ENCODE results near the gene PARP6. TPM values are rescaled to one million over a fixed set of nuclear protein-coding genes. Genes with fewer than 3 reads are reported as not detected.

PARP6 gene
- total RNA-seq, 2 experiments from 2014 or later, result 48.7 to 50.1 TPM

DNA sequence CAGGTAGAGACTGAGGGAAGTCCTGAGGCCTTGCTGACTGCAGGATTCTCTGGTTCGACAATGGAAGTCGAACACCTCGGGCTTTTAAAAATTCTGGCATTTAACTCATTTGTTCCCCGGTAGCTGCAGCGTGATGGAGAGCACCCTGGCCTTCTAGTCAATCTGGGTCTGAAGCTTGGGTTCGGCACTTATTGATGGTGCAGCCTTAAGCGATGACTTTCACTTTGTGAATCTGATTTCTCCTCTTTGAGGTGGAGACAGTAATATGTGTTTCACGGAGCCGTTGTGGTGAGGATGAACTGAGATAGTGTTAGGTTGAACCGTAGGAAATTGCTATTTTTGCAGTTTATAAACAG, 621 bp upstream of the PARP6 start:
- DNase-seq (no peak), ATAC-seq (no peak)
- intact Hi-C loops (cut with micrococcal nuclease), result loop anchor here (2.0 kb wide), 1 partner anchor 46 kb away; no protein-coding TSS in a partner anchor
- Mint-ChIP-seq H3K9me3 (no peaks in the 10 kb centered on the region), H3K4me3 (peak overlapping the region; percentile 87), H3K27ac (peak overlapping the region; percentile 91), H3K36me3 (ENCODE audit: low read depth) (peaks cover 7% of the 10 kb centered on the region), H3K4me1 (ENCODE audit: low read depth) (peaks cover 35% of the 10 kb centered on the region), H3K27me3 (no peaks in the 10 kb centered on the region)
- TF ChIP-seq CTCF (IDR thresholded peaks at IDR 0.05), result no peak
- ChIA-PET POLR2A (interaction anchor here (0.6 to 2.6 kb wide), 9 partner anchors 12 to 103 kb away, joined by 3 to 15 read pairs (median 4); partner anchors contain the start of genes HEXA and PKM), CTCF (interaction anchor here (0.7 to 2.9 kb wide), 10 partner anchors 9 to 76 kb away, joined by 3 to 22 read pairs (median 4); no protein-coding TSS in a partner anchor)

DNA sequence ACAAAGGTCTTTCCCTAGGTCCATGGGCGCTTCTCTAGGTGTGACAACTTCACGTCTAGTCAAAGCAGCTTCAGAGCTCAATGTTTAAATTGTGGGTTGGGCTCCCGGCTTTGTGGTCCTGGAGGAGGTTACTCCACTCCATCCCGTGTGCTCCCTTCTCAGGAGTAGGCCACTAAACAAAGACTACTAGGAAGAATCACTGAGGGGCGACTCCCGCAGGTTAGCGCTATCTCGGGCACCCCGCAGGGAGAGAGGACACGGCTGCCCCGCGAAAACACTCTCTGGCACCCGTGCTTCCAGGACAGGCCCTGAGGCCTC, 500 bp downstream of the PARP6 start:
- no peak for ATAC-seq
- ChIA-PET CTCF (interaction anchor here (1.6 to 3.2 kb wide), 2 partner anchors 21 to 45 kb away, joined by 3 to 9 read pairs; no protein-coding TSS in a partner anchor), POLR2A (interaction anchor here (0.7 to 1.9 kb wide), 4 partner anchors 9 to 49 kb away, joined by 3 to 9 read pairs (median 4); no protein-coding TSS in a partner anchor)
- H3K4me3 Mint-ChIP-seq, result peak overlapping the region; percentile 84
- TF ChIP-seq CTCF (IDR thresholded peaks at IDR 0.05), result no peak
- peak overlapping the region; percentile 85 for H3K27ac Mint-ChIP-seq
- no peak for DNase-seq
- no peaks in the 10 kb centered on the region for H3K9me3 Mint-ChIP-seq
- peaks cover 40% of the 10 kb centered on the region for H3K4me1 Mint-ChIP-seq (ENCODE audit: low read depth)
- H3K27me3 Mint-ChIP-seq, result no peaks in the 10 kb centered on the region
- peaks cover 14% of the 10 kb centered on the region for H3K36me3 Mint-ChIP-seq (ENCODE audit: low read depth)
- intact Hi-C loops (cut with micrococcal nuclease), result loop anchor here (2.0 kb wide), 1 partner anchor 45 kb away; no protein-coding TSS in a partner anchor

GRCh38 chr15:72271221-72271620, 1.1 kb downstream of the PARP6 start:
- Mint-ChIP-seq H3K4me1 (ENCODE audit: low read depth) (peaks cover 40% of the 10 kb centered on the region), H3K4me3 (peak overlapping the region; percentile 84), H3K27ac (peak overlapping the region; percentile 85), H3K9me3 (no peaks in the 10 kb centered on the region), H3K27me3 (no peaks in the 10 kb centered on the region), H3K36me3 (ENCODE audit: low read depth) (peaks cover 14% of the 10 kb centered on the region)
- no peak for TF ChIP-seq CTCF (IDR thresholded peaks at IDR 0.05)
- intact Hi-C loops (cut with micrococcal nuclease), result no loop called here
- no peak for ATAC-seq
- DNase-seq, result no peak
- ChIA-PET CTCF (interaction anchor here (1.6 to 3.2 kb wide), 2 partner anchors 20 to 44 kb away, joined by 3 to 9 read pairs; no protein-coding TSS in a partner anchor), POLR2A (interaction anchor here (0.7 to 1.9 kb wide), 4 partner anchors 9 to 49 kb away, joined by 3 to 9 read pairs (median 4); no protein-coding TSS in a partner anchor)

DNA sequence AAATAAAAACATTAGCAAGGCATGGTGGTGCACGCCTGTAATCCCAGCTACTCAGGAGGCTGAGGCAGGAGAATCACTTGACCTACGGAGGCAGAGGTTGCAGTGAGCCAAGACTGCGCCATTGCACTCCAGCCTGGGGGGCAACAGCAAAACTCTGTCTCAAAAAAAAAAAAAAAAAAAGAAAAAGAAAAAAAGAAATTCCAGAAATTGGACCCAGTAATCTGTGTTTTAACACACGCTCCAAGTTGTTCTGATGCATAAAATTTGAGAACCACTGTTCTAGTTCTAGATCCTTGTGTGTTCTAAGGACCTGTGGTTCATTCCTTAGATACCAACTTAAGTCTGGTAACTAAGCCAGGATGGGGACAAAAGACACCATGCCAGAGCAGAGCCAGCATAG, 2.6 kb downstream of the PARP6 start:
- POLR2A ChIA-PET, result interaction anchor here (0.6 to 1.1 kb wide), 3 partner anchors 47 to 73 kb away, joined by 3 to 4 read pairs (median 3); no protein-coding TSS in a partner anchor
- Mint-ChIP-seq H3K4me1 (ENCODE audit: low read depth) (peaks cover 48% of the 10 kb centered on the region), H3K9me3 (no peaks in the 10 kb centered on the region), H3K4me3 (no peak overlapping the region), H3K36me3 (ENCODE audit: low read depth) (peaks cover 25% of the 10 kb centered on the region), H3K27ac (no peak overlapping the region), H3K27me3 (no peaks in the 10 kb centered on the region)
- intact Hi-C loops (cut with micrococcal nuclease), result no loop called here
- no peak for ATAC-seq
- CTCF ChIA-PET, result interaction anchor here (3.2 kb wide), 1 partner anchor 43 kb away, joined by 9 read pairs; no protein-coding TSS in a partner anchor
- TF ChIP-seq CTCF (IDR thresholded peaks at IDR 0.05), result no peak
- no peak for DNase-seq

- TF ChIP-seq CTCF (IDR thresholded peaks at IDR 0.05), result no peak
- Mint-ChIP-seq H3K36me3 (ENCODE audit: low read depth) (peaks cover 62% of the 10 kb centered on the region), H3K4me3 (no peak overlapping the region), H3K27me3 (no peaks in the 10 kb centered on the region), H3K9me3 (no peaks in the 10 kb centered on the region), H3K4me1 (ENCODE audit: low read depth) (peaks cover 44% of the 10 kb centered on the region), H3K27ac (peak overlapping the region; percentile 9)
- POLR2A ChIA-PET, result interaction anchor here (0.7 to 2.2 kb wide), 6 partner anchors 14 to 111 kb away, joined by 3 to 20 read pairs (median 4); partner anchors contain the start of gene HEXA
- DNase-seq, result no peak
- CTCF ChIA-PET, result interaction anchor here (1.2 to 3.2 kb wide), 4 partner anchors 8 to 65 kb away, joined by 3 to 17 read pairs (median 5); no protein-coding TSS in a partner anchor
- ATAC-seq, result no peak
- intact Hi-C loops (cut with micrococcal nuclease), result no loop called here
Measured at GRCh38 chr15:72265031-72265430, 7.3 kb downstream of the PARP6 start.
